DMS53 (cell line): ENCODE results near the gene GABPB2.

Source experiments
- DNase-seq: peaks from one replicate; lab custom pipeline; 2025; lab: John Stamatoyannopoulos, UW

The GABPB2 gene

DNA sequence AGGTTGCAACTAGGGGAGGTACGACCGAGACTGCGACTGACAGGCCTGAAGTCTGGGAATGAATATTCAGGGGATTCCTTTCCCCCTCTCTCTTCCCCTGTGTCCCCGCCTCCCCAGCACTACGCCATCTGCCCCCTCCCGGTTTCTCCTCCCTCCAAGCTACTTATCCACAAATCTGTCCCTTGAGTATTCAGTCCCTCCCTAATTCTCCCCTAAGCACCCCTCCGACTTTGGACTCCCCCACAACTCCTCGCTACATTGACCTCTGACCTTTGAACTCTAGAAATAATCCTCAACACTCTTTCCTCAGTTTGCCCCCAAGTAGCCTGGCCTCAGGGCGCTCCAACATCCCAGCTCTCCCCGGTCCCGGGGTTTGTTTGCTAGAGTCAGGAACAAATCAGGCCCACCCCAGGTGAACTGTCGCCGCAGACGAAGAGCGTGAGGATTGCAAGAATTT is 94.7 kb downstream of the GABPB2 start:
- peak; percentile 48 for DNase-seq

DNA sequence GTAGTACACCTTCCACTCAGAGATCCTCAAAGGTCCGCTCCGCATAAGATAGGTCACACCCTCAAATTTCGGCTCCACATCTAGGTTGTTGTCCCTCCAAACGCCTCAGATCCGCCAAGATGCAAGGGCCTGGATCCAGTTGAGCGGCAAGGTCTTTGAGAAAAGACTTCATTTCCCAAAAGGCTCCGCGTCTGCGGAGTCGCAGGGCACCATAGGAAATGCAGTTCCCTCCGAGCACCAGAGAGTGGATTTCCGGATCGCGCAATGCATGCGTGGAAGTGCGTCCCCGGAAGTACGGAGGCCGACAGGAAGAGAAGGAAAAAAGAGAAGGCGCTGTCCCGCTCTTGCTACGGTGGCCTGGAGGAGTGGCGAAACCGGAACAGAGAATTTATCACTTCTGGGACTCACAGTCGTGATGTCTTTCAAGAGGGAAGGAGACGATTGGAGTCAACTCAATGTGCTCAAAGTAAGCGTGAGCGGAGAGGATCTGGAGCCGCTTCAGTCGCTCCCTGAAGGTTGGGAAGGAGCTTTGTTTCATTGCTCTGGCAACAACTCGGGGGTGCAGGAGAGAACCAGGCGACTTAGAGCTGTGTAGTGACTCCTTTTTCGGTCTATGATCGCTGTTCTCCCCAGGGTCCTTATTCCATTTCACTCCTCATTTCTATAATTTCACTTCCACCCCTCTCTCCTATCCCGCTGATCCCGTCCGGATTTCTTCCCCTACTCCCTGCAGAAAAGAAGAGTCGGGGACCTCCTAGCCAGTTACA is 95.4 kb downstream of the GABPB2 start, which contains the start of the genes LYSMD1 and SCNM1:
Gene LYSMD1 (minus strand): TSS at position 165 of the 767 bp plus-strand sequence. CDS start 644 bp downstream, outside the sequence.
Gene SCNM1 (plus strand): TSS at position 407 of the 767 bp plus-strand sequence. CDS start 9 bp downstream, at position 416.
- peak; percentile 99 for DNase-seq

DNA sequence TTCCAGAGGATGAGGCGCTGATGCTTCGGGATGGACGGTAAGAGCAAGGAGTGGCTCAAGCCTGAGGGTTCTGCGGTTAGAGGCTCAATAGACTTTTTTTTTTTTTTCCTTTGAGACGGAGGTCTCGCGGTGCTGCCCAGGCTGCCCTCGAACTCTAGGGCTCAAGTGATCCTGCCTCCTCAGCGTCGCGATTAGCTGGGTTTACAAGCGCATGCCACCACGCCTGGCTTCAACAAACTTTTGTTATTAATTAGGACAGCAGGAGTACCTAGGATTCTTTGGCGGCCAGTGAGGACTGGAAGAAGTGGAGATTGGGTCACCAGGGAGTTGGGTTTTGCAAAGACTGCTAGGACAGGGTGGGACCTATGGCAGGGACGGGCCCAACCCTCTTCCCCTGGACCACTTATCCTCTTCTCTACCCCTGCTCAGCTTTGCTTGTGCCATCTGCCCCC is 96.0 kb downstream of the GABPB2 start:
- DNase-seq, result peak; percentile 63

DNA sequence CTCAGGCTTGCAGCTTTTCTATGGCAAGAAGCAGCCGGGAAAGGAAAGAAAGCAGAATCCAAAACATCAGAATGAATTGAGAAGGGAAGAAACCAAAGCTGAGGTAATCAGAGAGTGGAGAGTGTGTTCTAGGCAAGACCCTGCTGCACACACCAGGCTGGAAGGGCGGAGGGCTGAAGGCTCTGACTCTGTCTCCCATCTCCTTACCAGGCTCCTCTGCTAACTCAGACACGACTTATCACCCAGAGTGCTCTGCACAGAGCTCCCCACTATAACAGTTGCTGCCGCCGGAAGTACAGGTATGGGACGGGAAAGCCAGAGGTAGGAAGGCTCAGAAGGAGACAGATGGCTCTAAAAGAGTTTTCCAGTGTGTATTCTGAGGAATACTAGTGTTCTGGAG is 96.6 kb downstream of the GABPB2 start:
- DNase-seq, result no peak

DNA sequence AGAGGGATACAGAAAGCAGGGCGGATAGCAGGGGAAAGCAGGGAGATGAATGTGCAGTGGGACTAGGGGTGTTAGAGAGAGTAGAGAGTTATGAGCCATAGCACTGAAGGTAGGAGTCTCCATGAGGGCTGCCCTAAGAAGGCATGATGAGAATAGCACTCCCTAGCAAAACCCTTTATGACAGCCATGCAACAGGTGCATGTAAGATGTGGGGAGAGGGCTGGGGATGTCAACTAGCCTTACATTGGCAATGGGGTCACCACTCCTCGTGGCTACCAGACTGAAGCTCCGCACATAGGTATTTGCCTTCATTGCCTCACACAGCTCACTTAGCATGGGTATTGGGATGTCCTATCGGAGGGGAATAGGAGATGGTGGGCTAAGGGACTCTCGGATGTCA is 100.6 kb downstream of the GABPB2 start:
- DNase-seq, result no peak
